Ammon's horn (tissue), 1 donor: ENCODE results near the gene OR2J3.
"Not testable (repeated sequence)": the region's sequence is repeated elsewhere in the genome, so short reads cannot be mapped to it uniquely, and the experiment has no call there.

Experiments used
- DNase-seq: peaks from one replicate; pipeline ENCODE4 v3.0.0-alpha.2; 2016; ENCODE audit warnings: low spot score

The OR2J3 gene

GRCh38 chr6:29107758-29108157 lies at the start of gene OR2J3:
OR2J3 (plus strand) TSS chr6:29108058; CDS start chr6:29111891, 3,833 bp downstream.
- no peak for DNase-seq

GRCh38 chr6:29071831-29072723 lies 35.8 kb upstream of the OR2J3 start:
- DNase-seq = no peak

- no peak for DNase-seq
These were observed 28.7 kb upstream of the OR2J3 start for GRCh38 chr6:29079203-29079602.

- DNase-seq = no peak
These were observed 26.5 kb upstream of the OR2J3 start for GRCh38 chr6:29081312-29081711.

- no peak for DNase-seq
These were observed 25.4 kb upstream of the OR2J3 start for GRCh38 chr6:29082457-29082856.

DNA sequence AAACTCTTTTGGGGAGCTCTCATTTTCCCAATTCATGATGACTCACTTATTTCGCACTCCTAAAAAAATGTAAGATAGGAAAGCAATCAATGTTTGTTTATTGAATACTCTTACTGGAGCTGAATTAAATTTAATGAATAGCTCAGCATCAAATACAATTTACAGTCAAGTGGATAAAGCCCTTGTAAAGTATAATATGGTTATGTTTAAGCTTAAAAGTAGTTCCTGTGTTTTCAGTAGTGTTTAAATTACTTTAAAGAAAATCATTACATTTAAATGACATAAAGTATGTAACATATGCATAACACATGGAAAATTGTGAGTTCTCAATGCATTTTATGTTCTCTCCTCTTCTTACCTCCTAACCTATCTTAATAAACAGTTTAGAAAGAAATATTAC lies 20.6 kb upstream of the OR2J3 start, which contains the start of gene OR2B3:
OR2B3 (minus strand) TSS at position 101 of the 400 bp plus-strand sequence; CDS start at position 36, 65 bp downstream.
- no peak for DNase-seq

DNA sequence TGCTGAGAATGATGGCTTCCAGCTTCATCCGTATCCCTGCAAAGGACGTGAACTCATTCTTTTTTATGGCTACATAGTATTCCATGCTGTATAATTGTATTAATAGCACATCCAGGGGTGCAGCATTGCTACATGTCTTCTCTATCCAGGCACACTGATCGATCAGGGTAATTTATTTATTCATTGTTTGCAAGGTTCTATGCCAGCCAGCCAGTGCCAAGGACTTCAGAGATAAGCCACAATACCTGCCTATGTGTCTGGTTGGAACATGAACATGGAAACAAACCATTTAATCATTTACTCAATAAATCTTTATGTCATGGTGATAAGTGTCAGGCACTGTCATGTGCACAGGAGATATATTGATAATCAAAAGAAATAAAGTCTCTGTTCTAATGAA lies 14.9 kb upstream of the OR2J3 start:
- no peak for DNase-seq

DNA sequence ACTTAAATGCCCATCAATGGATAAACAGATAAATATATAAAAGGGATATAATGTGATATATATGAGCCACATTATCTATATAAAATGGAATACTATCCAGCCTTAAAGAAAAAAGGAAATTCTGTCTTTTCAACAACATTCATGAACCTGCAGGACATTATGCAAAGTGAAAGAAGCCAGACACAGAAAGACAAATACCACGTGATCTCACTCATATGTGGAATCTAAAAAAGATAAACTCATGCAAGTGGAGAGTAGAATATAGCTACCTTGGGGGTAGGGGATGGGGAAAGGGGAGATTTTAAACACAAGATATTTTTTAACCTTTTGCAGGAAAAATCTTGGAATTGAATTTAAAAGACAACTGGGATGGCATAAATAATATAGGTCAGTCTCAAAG lies 10.1 kb upstream of the OR2J3 start:
- no peak for DNase-seq

- no peak for DNase-seq
These were observed 8.7 kb upstream of the OR2J3 start, which contains the start of gene OR2J1 for GRCh38 chr6:29099190-29099589. OR2J1 (plus strand) TSS chr6:29099490; CDS start chr6:29100943, 1,453 bp downstream.

GRCh38 chr6:29112135-29112534 lies 4.3 kb downstream of the OR2J3 start:
- no peak for DNase-seq

DNA sequence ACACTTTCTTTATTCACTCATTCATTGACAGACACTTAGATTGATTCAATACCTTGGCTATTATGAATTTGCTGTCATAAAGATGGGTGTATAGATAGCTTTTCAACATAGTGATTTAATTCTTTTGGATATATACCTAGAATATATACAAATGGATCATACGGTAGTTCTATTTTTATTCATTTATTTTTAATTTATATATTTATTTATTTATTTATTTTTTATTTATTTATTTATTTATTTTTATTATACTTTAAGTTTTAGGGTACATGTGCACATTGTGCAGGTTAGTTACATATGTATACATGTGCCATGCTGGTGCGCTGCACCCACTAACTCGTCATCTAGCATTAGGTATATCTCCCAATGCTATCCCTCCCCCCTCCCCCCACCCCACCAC lies 7.1 kb downstream of the OR2J3 start:
- DNase-seq = not testable (repeated sequence)

GRCh38 chr6:29129326-29130012 lies 21.6 kb downstream of the OR2J3 start:
- DNase-seq = no peak

GRCh38 chr6:29130644-29131043 lies 22.8 kb downstream of the OR2J3 start:
- no peak for DNase-seq

- no peak for DNase-seq
These were observed 23.8 kb downstream of the OR2J3 start for GRCh38 chr6:29131691-29132090.

DNA sequence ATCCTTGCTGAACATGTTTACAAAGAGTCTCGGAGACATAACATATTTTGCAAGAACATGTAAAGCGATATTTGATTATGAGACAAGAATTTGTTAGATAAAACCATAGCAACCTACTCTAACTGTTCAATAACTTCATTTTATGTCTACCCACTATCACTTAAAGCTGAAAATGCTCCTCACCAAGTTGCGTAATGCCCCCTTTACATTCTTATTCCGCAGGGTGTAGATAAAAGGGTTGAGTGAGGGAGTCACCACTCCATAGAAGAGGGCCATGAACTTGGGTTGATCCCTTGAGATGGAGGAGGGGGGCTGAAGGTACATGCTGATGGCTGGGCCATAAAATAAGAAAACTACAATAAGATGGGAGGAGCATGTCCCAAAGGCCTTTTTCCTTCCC lies 29.9 kb downstream of the OR2J3 start:
- DNase-seq = no peak

- DNase-seq = no peak
These were observed 33.7 kb downstream of the OR2J3 start for GRCh38 chr6:29141606-29142005.

GRCh38 chr6:29142309-29142708 lies 34.5 kb downstream of the OR2J3 start:
- no peak for DNase-seq

DNA sequence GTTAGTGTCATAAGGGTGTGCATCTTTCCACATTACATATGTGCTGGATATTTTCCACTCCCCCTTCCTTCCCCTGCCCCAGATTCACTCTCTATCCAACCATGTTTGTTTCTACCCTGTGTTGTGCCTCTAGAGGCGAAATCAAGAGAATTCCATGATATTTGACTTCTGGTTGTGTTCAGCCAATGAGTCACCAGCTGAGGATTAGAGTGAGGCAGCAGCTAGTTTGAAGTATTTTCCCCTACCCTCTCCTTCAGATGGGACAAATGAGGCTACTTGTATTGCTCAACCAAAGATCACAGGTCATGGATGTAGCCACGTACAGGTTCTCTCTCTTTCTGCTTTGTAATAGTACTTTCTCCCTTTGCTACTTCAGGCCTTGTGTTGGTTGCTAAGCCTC lies 38.3 kb downstream of the OR2J3 start:
- DNase-seq = no peak

DNA sequence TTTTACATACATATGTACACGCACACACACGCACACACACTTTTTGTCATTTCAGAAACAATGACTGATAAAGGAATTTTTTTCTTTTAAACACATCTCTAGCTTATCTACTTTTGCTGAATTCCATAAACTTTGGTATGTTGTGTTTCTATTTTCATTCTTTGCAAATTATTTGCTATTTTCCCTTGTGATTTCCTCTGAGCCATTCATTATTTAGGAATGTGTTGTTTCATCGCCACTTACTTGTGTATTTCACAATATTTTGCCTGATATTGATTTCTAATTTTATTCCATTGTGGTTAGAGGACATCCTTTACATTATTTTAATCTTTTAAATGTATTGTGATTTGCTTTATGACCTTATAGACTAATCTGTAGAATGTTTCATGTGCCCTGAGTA lies 39.2 kb downstream of the OR2J3 start:
- DNase-seq = no peak

DNA sequence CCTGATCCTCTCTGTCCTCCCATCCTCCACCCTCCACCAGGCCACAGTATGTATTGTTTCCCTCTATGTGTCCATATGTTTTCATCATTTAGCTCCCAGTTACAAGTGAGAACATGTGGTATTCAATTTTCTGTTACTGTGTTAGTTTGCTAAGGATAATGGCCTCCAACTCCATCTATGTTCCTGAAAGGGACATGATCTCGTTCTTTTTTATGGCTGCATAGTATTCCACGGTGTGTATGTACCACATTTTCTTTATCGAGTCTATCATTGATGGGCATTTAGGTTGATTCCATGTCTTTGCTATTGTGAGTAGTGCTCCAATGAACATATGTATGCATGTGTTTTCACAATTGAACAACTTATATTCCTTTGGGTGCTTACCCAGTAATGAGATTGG lies 41.6 kb downstream of the OR2J3 start:
- DNase-seq = not testable (repeated sequence)

DNA sequence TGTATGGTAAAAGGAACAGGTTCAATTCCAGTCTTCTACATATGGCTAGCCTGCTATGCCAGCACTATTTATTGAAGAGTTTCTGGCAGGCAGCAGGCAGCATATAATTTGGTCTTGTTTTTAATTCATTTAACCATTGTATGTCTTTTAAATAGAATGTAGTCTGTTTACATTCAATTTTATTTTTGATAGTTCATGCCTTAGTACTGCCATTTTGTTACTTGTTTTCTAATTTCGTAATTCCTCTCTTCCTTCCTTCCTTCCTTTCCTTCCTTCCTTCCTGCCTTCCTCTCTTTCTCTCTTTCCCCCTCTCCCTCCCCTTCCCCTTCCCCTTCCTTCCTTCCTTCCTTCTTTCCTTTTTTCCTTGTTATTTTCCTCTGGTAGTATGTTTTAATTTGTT lies 45.2 kb downstream of the OR2J3 start:
- no peak for DNase-seq

- not testable (repeated sequence) for DNase-seq
These were observed 47.3 kb downstream of the OR2J3 start for GRCh38 chr6:29155182-29155581.

DNA sequence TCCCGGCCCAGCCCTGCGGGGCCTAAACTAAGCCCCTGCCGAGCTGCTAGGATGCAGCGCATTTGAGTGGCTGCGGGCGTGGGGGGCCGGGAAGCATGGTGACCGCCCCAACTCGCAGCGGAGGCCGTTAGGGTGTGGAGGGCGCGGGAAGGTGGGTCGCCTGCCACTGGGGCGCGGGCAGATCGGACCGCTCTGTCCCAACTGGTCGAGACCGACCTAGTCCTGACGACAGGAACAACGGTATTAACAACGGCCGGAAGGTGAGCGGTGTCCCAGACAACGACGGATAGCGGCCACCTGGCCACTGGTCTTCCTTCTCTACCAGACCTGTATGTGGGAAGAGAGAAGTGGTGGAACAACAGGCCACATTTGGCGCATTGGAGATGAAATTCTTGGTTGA lies 52.1 kb downstream of the OR2J3 start:
- DNase-seq = not testable (repeated sequence)
